OCI-LY7 (cell line): ENCODE results near the gene SH2D6.

ENCODE experiments used
- CTCF ChIP-seq: fragments of 200-600 bp; sonication (generic); conservative IDR thresholded peaks from 2 replicates; pipeline ENCODE4 v1.5.1; 2014; ENCODE audit warnings: mild to moderate bottlenecking, antibody characterized with exemption, low read length, moderate library complexity, mixed read lengths
- EZH2phosphoT487 ChIP-seq: fragments of 200-600 bp; sonication (generic); IDR thresholded peaks from 2 replicates; pipeline ENCODE4 v1.6.1; 2018; ENCODE audit warnings: low read depth, borderline replicate concordance, mild to moderate bottlenecking, mixed run types, antibody characterized with exemption, low read length, moderate library complexity, mixed read lengths

GRCh38 chr2:85438201-85439024, 19.9 kb downstream of the SH2D6 start:
- TF ChIP-seq CTCF (no peak), EZH2phosphoT487 (no peak)
